OCI-LY1 (cell line): ENCODE data around the gene SMYD1.

Experiments
- CTCF ChIP-seq: fragments of 200-600 bp; sonication (generic), shearing (Covaris generic); IDR thresholded peaks from 2 replicates; pipeline ENCODE4 v1.5.1; 2017; ENCODE audit warnings: mild to moderate bottlenecking, antibody characterized with exemption, low read length, moderate library complexity, mixed read lengths
- EZH2 ChIP-seq: fragments of 200-600 bp; sonication (generic), shearing (Covaris generic); IDR thresholded peaks from 2 replicates; pipeline ENCODE4 v1.8.0; 2017; ENCODE audit warnings: borderline replicate concordance, mixed run types, mild to moderate bottlenecking, antibody characterized with exemption, low read length, moderate library complexity, mixed read lengths

DNA sequence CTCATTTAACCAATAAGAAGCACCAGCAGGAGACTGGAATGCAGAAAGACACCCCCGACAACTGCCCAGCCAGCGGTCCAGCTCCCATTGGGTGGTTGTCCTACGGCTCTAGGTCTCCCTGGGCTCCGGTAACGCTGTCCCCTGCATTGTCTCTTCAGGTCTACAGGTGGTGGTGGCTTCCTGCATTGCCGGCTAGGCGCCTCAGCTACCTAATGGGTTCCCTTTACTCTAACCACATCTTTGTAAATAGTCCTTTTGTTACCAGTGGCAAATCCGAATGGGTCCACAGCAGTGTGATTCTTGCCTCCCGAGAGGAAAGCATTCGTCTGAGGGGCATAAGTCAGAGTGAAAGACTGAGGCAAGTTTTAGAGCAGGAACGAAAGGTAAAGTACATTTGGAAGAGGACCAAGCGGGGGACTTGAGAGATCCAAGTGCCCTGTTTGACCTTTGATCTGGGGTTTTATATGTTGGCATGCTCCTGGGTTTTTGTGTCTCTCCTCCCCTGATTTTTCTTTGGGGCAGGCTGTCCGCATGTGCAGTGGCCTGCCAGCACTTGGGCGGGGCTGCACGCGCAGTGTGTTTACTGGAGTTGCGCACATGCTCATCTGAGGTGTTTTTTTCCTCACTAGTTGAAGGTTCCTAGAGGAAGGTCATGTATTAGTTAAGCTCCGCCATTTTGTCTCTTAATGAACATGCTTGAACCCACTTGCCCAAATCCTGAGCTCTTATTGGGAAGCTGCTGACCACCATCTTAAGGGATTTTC lies 49.2 kb downstream of the SMYD1 start:
- no peak for TF ChIP-seq CTCF
- no peak for TF ChIP-seq EZH2
